Activated naive CD4-positive, alpha-beta T cell treated with anti-CD3 and anti-CD28 coated beads, Interleukin-2, amount 50 U/mL, for 24 hours (primary cell): ENCODE results near the gene SH3BGRL3.
"Not testable (repeated sequence)": the region's sequence is repeated elsewhere in the genome, so short reads cannot be mapped to it uniquely, and the experiment has no call there.

Experiments used
- H3K27ac Mint-ChIP-seq: one replicate; pipeline ENCODE4 v1.8.0; 2021; ENCODE audit warnings: mild to moderate bottlenecking, mixed read lengths
- H3K27me3 Mint-ChIP-seq: one replicate; pipeline ENCODE4 v1.8.0; 2021; ENCODE audit warnings: mixed read lengths
- H3K36me3 Mint-ChIP-seq: one replicate; pipeline ENCODE4 v1.8.0; 2021; ENCODE audit warnings: mixed read lengths
- H3K4me1 Mint-ChIP-seq: one replicate; pipeline ENCODE4 v1.8.0; 2021; ENCODE audit warnings: mixed read lengths
- H3K4me3 Mint-ChIP-seq: one replicate; pipeline ENCODE4 v1.8.0; 2021; ENCODE audit warnings: mild to moderate bottlenecking, mixed read lengths
- H3K9me3 Mint-ChIP-seq: one replicate; pipeline ENCODE4 v1.8.0; 2021; ENCODE audit warnings: mixed read lengths

The SH3BGRL3 gene

GRCh38 chr1:26315874-26316850, 36.3 kb downstream of the SH3BGRL3 start:
- Mint-ChIP-seq H3K36me3 (no peaks in the 10 kb centered on the region), H3K9me3 (no peaks in the 10 kb centered on the region), H3K27ac (peak overlapping the region; percentile 94), H3K4me3 (no peak overlapping the region), H3K4me1 (peaks cover 74% of the 10 kb centered on the region), H3K27me3 (no peaks in the 10 kb centered on the region)

- Mint-ChIP-seq H3K9me3 (no peaks in the 10 kb centered on the region), H3K4me3 (peak overlapping the region; percentile 92), H3K27ac (peak overlapping the region; percentile 84), H3K4me1 (peaks cover 77% of the 10 kb centered on the region), H3K27me3 (no peaks in the 10 kb centered on the region), H3K36me3 (peaks cover 5% of the 10 kb centered on the region)
Measured at GRCh38 chr1:26317146-26317545, 37.3 kb downstream of the SH3BGRL3 start.

GRCh38 chr1:26317612-26318337, 37.9 kb downstream of the SH3BGRL3 start, which contains the start of gene CD52:
Gene CD52 (plus strand): TSS chr1:26317958. CDS start chr1:26318018, 60 bp downstream.
- Mint-ChIP-seq H3K4me1 (peaks cover 83% of the 10 kb centered on the region), H3K27me3 (no peaks in the 10 kb centered on the region), H3K4me3 (peak within 1 kb of the TSS; percentile 92), H3K36me3 (peaks cover 5% of the 10 kb centered on the region), H3K27ac (peak within 1 kb of the TSS; percentile 84), H3K9me3 (no peaks in the 10 kb centered on the region)

GRCh38 chr1:26318338-26319064, 38.6 kb downstream of the SH3BGRL3 start:
- Mint-ChIP-seq H3K27me3 (no peaks in the 10 kb centered on the region), H3K36me3 (peaks cover 6% of the 10 kb centered on the region), H3K9me3 (no peaks in the 10 kb centered on the region), H3K4me3 (peak overlapping the region; percentile 92), H3K27ac (peak overlapping the region; percentile 84), H3K4me1 (peaks cover 83% of the 10 kb centered on the region)

GRCh38 chr1:26320896-26321295, 41.0 kb downstream of the SH3BGRL3 start:
- Mint-ChIP-seq H3K9me3 (no peaks in the 10 kb centered on the region), H3K4me1 (peaks cover 71% of the 10 kb centered on the region), H3K4me3 (peak overlapping the region; percentile 86), H3K27me3 (no peaks in the 10 kb centered on the region), H3K27ac (peak overlapping the region; percentile 99), H3K36me3 (peaks cover 6% of the 10 kb centered on the region)

GRCh38 chr1:26321315-26322041, 41.6 kb downstream of the SH3BGRL3 start:
- Mint-ChIP-seq H3K4me3 (peak overlapping the region; percentile 86), H3K27ac (peak overlapping the region; percentile 99), H3K9me3 (no peaks in the 10 kb centered on the region), H3K4me1 (peaks cover 66% of the 10 kb centered on the region), H3K36me3 (peaks cover 6% of the 10 kb centered on the region), H3K27me3 (no peaks in the 10 kb centered on the region)

GRCh38 chr1:26322042-26322331, 42.1 kb downstream of the SH3BGRL3 start:
- Mint-ChIP-seq H3K4me1 (peaks cover 60% of the 10 kb centered on the region), H3K9me3 (no peaks in the 10 kb centered on the region), H3K27ac (peak overlapping the region; percentile 99), H3K27me3 (no peaks in the 10 kb centered on the region), H3K36me3 (peaks cover 6% of the 10 kb centered on the region), H3K4me3 (no peak overlapping the region)

GRCh38 chr1:26323382-26323781, 43.5 kb downstream of the SH3BGRL3 start:
- Mint-ChIP-seq H3K27ac (peak overlapping the region; percentile 43), H3K4me1 (peaks cover 49% of the 10 kb centered on the region), H3K4me3 (no peak overlapping the region), H3K36me3 (peaks cover 6% of the 10 kb centered on the region), H3K9me3 (no peaks in the 10 kb centered on the region), H3K27me3 (no peaks in the 10 kb centered on the region)

GRCh38 chr1:26324550-26324949, 44.7 kb downstream of the SH3BGRL3 start:
- H3K27me3 Mint-ChIP-seq = no peaks in the 10 kb centered on the region
- no peaks in the 10 kb centered on the region for H3K9me3 Mint-ChIP-seq
- H3K4me1 Mint-ChIP-seq = peaks cover 45% of the 10 kb centered on the region
- no peak overlapping the region for H3K4me3 Mint-ChIP-seq
- peaks cover 6% of the 10 kb centered on the region for H3K36me3 Mint-ChIP-seq
- H3K27ac Mint-ChIP-seq = peak overlapping the region; percentile 15

- Mint-ChIP-seq H3K4me1 (peaks cover 13% of the 10 kb centered on the region), H3K9me3 (no peaks in the 10 kb centered on the region), H3K4me3 (no peak overlapping the region), H3K27me3 (no peaks in the 10 kb centered on the region), H3K27ac (no peak overlapping the region), H3K36me3 (no peaks in the 10 kb centered on the region)
Measured at GRCh38 chr1:26327956-26328362, 48.1 kb downstream of the SH3BGRL3 start.

- H3K36me3 Mint-ChIP-seq = no peaks in the 10 kb centered on the region
- H3K9me3 Mint-ChIP-seq = no peaks in the 10 kb centered on the region
- H3K4me1 Mint-ChIP-seq = peaks cover 7% of the 10 kb centered on the region
- H3K4me3 Mint-ChIP-seq = no peak overlapping the region
- no peak overlapping the region for H3K27ac Mint-ChIP-seq
- H3K27me3 Mint-ChIP-seq = no peaks in the 10 kb centered on the region
Measured at GRCh38 chr1:26328597-26328996, 48.7 kb downstream of the SH3BGRL3 start.

- H3K36me3 Mint-ChIP-seq, H3K4me3 Mint-ChIP-seq, H3K27me3 Mint-ChIP-seq, H3K27ac Mint-ChIP-seq, H3K4me1 Mint-ChIP-seq, H3K9me3 Mint-ChIP-seq: not testable (repeated sequence)
Measured at GRCh38 chr1:26329380-26329779, 49.5 kb downstream of the SH3BGRL3 start.

GRCh38 chr1:26330276-26330675, 50.4 kb downstream of the SH3BGRL3 start:
- Mint-ChIP-seq H3K4me3 (no peak overlapping the region), H3K36me3 (no peaks in the 10 kb centered on the region), H3K4me1 (peaks cover under 1% of the 10 kb centered on the region), H3K9me3 (no peaks in the 10 kb centered on the region), H3K27me3 (no peaks in the 10 kb centered on the region), H3K27ac (no peak overlapping the region)
